ENCODE data around the gene GRM5. TPM values are rescaled to one million over a fixed set of nuclear protein-coding genes. Genes with fewer than 3 reads are reported as not detected.
"Not testable (repeated sequence)": the region's sequence is repeated elsewhere in the genome, so short reads cannot be mapped to it uniquely, and the experiment has no call there.

Gene GRM5
- total RNA-seq, 1 donor from 2014 or later = 0.13 TPM

DNA sequence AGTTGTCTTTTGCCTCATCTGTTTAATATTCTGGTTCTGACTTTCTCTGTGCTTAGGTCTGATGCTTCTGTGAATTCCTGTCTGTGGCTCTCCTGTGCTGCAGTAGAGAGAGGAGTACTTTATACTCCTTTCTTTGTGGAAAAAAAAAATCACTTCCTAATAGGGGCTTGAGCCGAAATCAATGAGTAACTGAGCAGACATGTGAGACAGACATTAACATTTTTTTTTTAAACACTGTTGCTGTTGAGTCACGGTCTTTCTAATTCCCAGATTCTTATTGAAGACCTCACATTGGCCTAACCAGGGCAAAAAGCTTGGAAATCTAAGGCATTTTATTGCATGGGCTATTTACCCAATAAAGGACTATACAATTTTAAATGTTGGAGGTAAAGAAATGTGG lies 86.1 kb downstream of the GRM5 start:
- intact Hi-C loops (cut with DNase I) = no loop called here
- DNase-seq (ENCODE audit: low spot score) = no peak

DNA sequence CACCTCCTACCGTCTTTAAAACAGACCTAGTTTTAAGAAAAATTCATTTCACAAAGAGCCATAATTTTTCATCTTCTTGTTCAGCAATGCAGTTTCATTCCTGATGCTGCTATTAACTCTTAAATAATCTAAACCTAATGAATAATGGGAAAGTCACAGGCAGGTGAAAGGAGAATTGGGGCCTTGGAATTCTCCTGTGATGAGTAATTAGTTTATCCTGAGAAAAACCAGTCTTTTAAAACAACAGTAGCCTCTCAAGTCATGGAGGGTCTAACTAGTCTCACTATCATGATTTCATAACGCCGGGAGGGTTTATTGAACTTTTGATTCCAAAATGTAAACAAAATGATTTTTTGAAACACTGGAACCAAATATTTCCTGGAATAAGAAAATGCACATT lies 86.8 kb downstream of the GRM5 start:
- intact Hi-C loops (cut with DNase I); DNase-seq (ENCODE audit: low spot score): not testable (repeated sequence)

DNA sequence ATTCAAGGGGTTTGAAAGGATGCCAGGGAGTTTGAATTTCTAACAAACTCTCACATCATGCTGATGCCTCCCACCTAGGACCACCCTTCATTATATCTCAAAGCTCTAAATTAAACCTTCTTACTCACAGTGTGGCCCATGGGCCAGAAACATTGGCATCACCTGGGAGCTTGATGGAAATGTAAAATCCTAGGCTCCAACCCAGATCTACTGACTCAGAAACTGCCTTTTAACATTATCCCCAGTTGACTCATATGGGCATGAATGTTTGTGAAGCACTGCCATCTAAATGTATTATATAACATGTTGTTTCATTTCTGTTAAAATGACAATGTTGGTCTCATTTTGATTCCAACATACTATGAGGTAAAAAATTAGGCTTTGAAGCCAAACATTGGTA lies 90.3 kb downstream of the GRM5 start:
- DNase-seq (ENCODE audit: low spot score); intact Hi-C loops (cut with DNase I): not testable (repeated sequence)

DNA sequence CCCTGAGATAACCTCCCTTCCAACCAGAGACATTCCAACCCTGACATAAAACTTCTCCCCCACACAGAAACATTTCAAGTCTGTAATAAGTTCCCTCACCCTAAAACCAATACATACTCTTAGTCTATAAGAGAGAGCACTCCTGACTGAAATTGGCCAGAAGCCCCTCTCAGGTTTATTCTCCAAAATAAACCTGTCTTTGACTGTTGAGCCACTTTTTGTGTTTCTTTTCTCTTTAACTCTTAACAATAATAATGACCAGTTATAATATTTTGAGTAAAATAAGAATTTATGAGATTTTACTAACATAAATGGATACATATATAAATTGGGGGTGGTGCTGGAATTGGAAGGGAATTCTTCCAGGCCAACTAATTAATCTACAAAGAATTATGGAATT lies 93.6 kb downstream of the GRM5 start:
- intact Hi-C loops (cut with DNase I) = no loop called here
- no peak for DNase-seq (ENCODE audit: low spot score)

DNA sequence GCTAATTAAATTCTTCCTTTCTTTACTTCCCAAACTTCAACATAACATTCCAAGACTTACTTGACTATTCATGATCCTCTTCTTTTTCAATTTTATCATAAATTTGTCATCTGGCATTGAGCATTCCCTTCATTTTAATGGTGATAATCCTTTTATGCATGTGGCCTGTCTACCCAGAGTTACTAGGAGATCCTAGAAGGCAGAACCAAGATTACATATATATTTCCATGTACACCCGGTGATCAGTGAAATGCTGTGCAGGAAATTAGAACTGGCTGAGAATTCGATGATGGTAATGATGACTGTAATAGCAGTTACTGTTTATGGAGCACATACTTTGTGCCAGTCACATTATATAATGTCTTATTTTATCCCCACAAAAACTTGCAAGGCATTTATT lies 104.2 kb downstream of the GRM5 start:
- intact Hi-C loops (cut with DNase I) = not testable (repeated sequence)

DNA sequence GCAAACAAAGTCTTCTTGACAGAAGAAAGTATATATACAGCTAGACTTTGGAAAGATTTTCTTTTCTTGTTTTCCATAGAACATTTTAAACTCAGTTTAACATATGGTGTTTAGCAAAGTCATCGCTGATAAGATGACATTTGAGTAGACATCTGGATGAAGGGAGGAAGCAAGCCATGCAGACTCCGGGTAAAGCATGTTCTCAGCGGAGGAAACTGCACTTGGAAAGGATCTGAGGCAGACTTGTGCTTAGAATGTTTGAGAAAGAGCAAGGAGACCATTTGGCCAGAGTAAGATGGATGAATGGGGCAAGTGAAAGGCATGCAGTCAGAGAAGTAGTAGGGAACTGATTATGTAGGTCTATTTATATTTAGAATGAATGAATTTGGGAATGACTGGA lies 105.9 kb downstream of the GRM5 start:
- DNase-seq (ENCODE audit: low spot score); intact Hi-C loops (cut with DNase I): not testable (repeated sequence)

More for the DNA sequence above, 104.2 kb downstream of the GRM5 start:
- DNase-seq (ENCODE audit: low spot score) = not testable (repeated sequence)

DNA sequence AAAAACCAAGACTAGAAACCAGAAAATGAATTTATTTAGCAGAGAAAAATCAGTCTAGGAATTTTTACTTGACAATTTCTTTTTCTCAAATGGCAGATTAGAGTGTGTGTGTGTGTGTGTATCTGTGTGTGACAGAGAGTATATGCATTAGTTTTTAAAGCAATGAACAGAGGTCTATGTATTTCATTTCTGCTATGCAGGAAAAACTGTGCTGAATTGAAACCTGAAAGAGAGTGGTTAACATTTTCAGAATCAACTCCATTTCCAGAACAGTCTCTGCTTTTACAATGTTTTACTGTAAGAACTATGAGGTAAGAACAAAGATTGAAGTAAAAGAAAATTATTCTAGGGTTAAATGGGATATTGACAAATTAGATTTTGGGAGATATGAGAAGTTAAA lies 114.8 kb downstream of the GRM5 start:
- no peak for DNase-seq (ENCODE audit: low spot score)
- intact Hi-C loops (cut with DNase I) = no loop called here

DNA sequence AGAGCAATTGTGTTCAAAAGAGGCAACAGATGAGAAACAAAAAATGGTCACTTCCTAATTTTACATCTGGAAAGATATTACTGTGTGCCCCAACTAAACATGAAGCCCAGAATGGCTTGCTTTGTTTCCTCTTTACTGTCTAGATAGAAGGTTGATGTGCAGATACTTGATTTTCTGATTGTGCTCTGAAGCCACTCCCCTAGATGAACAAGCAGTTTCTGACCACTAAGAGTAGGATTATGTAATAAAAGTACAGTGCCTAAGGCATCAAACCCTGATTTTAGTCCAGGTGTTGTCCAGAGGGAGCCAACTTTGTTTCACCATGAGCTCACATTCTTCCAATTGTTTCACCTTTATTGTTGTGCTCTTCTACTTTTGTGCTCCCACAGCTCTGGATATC lies 116.9 kb downstream of the GRM5 start:
- DNase-seq (ENCODE audit: low spot score); intact Hi-C loops (cut with DNase I): not testable (repeated sequence)

DNA sequence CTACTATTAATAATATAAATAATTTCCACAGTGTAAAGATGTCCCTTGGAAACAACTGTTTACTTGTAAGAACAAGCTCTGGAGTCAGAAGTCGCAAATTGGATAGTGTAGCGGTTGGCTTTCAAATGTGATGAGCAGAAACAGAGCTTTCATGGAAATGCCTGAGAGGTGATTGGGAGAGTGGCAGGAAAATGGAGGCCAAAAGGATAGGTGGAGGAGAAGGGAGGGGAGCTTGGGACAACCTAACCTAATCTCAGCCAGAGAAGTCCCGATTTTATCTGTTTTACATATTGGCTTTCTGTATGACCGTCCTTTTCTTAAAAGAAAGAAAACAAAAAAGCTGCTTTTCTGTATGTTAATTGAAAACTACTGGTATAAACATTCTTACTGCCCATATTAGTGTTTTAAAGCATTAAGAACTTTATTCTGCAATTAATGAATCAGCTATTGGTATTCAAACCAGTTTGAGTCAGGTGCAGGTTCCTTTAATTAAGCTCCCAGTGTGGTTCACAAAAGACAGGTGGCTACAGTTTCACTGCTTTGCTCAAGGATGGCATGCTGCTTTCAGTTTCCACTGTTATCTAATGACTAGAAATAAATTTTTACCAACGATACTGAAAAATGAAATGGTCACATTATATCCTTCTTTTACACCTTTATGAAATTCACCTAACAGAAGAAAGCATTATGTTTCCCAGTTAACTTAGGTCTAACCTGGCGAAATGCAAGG lies 117.8 kb downstream of the GRM5 start:
- intact Hi-C loops (cut with DNase I); DNase-seq (ENCODE audit: low spot score): not testable (repeated sequence)

DNA sequence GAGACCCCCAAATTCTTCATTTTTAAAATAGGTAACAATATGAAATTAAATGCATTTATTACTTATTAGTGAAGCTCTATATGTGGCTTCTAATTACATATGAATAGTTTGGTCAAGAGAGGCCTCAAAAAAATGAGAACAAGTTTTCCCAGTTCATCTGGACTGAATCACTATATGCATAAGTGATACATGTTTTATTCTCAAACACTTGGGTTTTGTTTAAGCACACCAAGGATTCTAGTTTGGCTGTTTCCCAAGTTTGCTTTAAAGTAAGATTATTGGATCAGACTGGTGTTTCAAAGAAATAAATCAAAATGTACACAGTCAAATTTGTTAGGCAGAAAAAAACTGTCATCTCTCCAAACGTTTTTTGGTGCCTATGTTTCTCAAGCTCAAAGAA lies 136.1 kb downstream of the GRM5 start:
- intact Hi-C loops (cut with DNase I); DNase-seq (ENCODE audit: low spot score): not testable (repeated sequence)

DNA sequence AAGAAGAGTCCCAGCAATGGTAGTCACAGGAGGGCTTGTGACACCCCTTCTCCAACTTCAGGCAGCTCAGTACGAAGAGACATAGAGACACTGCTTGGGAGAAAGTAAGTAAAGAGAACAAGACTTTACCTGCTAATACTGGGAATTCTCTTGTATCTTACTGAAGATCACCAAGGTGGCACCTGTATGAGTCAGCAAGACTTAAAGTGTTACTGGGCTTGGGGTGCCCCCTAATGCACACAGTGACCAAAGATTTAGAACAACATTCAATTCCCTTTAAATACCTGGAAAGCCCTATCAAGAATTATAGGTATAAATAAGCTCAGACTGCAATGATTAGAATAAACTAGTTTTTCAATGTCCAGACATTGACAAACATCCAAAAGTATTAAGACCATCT lies 148.7 kb downstream of the GRM5 start:
- intact Hi-C loops (cut with DNase I); DNase-seq (ENCODE audit: low spot score): not testable (repeated sequence)

DNA sequence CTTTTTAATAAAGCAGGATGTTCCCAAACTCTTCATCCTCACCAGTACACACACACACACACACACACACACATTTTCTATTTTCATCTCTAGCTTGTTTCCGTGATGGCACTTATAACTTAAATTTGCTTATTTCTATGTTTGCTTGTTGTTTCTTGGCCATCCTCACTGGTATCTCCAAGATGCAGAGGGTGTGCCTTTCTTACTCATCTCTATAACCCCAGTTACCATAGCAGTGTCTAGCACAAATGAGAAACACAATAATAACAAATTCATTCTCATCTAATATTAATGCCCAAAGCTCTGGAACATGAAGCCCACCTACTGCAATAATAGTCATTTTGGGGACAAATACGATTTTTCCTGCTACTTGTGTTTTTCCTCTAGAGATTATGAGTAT lies 156.3 kb downstream of the GRM5 start:
- intact Hi-C loops (cut with DNase I) = no loop called here
- no peak for DNase-seq (ENCODE audit: low spot score)

DNA sequence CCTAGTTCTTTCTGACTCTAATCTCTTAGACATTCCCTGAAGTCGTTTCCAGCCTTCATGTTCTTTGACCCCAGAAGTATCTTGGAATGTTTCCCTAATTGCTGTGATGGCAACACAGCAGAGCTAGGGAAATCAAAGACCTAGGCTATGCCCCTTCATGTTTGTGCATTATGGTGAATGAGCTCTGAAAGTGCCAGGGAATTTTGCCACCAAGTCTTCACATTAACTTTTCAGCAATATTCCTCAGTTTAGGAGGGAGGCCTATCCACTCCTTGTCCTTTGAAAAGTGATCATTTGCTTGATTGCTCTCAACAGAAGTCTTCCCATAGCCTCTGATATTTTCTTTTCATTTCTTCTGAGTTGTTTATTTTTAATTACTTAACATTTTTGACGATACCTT lies 164.3 kb downstream of the GRM5 start:
- DNase-seq (ENCODE audit: low spot score); intact Hi-C loops (cut with DNase I): not testable (repeated sequence)

DNA sequence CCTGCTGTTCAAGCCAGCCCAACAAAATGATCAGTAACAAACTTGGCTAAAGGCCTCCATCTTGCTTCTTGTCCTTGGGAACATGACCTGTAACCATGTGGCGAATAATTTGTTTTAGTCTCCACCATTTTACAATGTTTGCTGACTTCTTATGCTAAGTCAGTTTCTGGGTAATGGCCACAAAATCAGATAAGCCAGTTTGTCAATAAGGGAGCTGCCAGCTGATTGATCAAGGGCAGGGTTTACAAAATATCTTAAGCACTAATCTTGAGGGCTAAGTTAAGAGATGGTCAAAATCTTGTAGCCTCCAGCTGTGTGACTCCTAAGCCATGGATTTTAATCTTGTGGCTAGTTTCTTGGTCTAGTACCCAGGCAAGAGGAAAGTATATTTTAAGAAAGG lies 176.9 kb downstream of the GRM5 start:
- intact Hi-C loops (cut with DNase I); DNase-seq (ENCODE audit: low spot score): not testable (repeated sequence)

DNA sequence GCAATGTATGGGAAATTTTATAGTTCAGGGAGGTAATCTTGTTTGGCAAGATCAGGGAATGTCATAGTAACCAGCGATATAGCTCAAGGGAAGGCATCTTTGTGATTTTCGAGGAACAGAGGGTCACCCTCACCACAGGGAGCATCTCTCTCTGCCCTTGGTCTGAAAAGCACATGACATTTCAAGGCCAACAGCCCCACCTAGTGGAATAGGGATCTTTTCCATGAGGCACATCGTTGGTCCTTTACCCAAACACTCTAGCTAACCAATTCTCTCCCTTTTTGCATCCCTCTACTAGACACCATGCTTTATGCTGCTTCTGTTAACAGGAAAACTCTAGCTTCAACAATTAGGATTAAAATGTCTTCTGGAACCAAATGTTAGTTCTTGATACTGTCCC lies 179.0 kb downstream of the GRM5 start:
- intact Hi-C loops (cut with DNase I) = no loop called here
- no peak for DNase-seq (ENCODE audit: low spot score)

DNA sequence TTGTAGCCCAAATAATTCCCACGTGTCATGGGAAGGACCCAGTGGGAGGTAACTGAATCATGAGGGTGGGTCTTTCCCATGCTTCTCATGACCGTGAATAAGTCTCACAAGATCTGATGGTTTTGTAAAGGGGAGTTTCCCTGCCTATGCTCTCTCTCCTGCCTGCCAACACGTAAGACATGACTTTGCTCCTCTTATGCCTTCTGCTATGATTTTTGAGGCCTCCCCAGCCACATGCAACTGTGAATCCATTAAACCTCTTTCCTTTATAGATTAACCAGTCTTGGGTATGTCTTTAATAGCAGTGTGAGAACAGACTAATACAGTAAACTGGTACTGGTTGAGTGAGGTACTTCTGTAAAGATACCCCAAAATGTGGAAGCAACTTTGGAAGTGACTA lies 183.0 kb downstream of the GRM5 start:
- DNase-seq (ENCODE audit: low spot score); intact Hi-C loops (cut with DNase I): not testable (repeated sequence)

DNA sequence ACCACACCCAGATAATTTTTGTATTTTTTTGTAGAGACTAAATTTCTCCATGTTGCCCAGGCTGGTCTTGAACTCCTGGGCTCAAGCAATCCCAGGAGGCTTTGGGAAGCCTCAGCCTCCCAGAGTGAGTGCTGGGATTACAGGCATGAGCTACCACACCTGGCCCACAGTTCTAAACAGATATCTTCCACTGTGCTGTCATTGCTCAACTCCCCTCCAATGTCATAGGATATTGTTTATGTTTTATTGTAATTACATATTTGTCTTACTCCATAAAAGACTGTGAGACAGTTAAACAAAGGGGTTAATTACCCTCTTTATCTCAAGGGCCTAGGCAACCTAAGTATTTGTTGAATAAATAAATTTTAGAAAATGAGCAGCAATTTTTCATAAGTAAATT lies 204.2 kb downstream of the GRM5 start:
- no peak for DNase-seq (ENCODE audit: low spot score)
- intact Hi-C loops (cut with DNase I) = no loop called here

DNA sequence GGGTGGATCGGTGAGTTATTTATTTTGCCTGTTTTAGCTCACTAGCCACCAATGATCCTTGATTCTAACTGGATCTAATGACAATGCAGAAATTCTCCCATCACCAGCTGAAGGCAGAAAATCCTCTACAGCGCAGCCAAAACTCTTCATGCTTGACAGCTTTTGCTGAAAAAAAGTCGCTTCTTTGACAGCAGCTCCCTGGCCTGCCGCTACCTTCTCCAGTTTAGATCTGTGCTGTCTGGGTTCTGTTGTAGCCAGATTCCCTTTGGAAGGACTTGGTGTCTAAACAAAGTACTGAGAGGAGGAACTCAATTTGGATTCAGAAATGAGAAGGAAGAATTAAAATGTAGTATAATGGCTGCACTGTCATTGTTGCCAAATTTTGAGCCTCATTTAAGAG lies 205.4 kb downstream of the GRM5 start:
- not testable (repeated sequence) for DNase-seq (ENCODE audit: low spot score)

DNA sequence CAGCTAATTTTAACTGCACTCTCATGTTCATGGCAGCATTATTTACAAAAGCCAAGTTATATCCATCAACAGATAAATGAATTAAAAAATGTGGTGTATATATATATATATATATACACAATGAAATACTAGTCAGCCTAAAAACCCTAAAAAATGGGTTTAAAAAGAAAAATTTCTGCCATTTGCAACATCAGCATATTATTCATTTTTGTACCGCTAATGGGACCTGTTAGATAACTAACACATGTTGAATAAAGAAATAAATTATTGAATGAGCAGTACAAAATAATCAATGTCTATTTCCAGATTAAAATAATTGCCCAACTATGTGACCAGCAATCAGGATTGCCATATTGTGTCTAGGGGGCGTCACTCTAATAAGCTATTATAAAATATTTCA lies 211.8 kb downstream of the GRM5 start:
- intact Hi-C loops (cut with DNase I); DNase-seq (ENCODE audit: low spot score): not testable (repeated sequence)

More for the DNA sequence above, 205.4 kb downstream of the GRM5 start:
- intact Hi-C loops (cut with DNase I) = not testable (repeated sequence)

DNA sequence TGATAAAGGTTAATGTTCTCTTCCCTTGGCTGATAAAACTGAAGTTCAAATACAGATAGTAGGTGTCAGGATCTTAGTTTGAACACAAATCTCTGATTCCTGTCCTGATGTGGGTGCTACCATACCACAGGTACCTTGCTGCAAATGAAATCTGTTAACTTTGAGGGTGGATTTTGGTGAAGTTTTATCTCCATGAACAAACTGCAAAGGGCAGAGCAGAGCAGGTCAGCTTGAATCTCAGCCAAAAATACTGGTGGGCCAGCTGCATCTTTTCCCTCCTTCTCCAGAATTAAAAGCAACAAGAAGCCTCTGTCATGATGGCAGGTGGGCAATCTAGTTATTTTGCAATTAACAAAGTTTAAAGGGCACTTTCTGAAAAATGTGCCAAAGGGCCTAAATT lies 214.2 kb downstream of the GRM5 start:
- DNase-seq (ENCODE audit: low spot score); intact Hi-C loops (cut with DNase I): not testable (repeated sequence)

DNA sequence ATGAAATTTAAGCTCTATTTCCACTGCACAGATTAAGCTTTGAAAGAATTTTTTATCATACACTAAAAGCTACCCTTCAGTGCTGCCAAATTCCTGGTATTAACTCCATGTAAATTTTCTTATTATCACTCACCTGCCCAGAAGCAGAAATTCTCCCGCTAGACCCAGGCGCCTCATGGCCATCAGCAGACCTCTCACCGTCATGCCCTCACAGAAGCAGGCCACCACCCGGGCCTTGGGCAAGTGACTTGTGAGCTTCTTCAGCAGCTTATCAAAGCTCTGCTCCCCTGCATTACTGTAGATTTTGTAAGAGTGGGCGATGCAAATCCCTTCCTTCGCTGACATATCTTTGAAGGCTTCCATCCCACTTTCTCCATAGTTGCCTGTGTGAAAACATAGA lies 216.0 kb downstream of the GRM5 start:
- intact Hi-C loops (cut with DNase I); DNase-seq (ENCODE audit: low spot score): not testable (repeated sequence)

DNA sequence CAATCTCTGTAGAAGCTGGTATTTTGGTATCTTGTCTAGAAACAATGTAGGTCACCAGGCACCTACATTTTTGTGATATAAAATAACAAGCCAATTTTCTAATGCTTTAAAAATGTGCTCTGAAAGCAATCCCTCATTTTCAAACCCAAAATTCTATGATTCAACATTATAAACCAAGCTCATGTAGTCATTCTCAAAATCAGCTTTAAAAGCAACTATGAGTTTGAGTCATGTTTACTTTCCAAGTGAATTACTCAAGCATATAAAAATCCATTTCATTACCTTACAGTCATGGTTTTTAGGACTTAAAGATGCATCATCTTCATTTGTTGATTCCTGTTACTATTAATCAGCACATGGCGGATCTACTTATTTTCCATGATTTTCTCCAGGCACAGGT lies 216.4 kb downstream of the GRM5 start:
- DNase-seq (ENCODE audit: low spot score) = no peak
- intact Hi-C loops (cut with DNase I) = no loop called here
